ENCODE measurements around the gene NUPR2.

DNA sequence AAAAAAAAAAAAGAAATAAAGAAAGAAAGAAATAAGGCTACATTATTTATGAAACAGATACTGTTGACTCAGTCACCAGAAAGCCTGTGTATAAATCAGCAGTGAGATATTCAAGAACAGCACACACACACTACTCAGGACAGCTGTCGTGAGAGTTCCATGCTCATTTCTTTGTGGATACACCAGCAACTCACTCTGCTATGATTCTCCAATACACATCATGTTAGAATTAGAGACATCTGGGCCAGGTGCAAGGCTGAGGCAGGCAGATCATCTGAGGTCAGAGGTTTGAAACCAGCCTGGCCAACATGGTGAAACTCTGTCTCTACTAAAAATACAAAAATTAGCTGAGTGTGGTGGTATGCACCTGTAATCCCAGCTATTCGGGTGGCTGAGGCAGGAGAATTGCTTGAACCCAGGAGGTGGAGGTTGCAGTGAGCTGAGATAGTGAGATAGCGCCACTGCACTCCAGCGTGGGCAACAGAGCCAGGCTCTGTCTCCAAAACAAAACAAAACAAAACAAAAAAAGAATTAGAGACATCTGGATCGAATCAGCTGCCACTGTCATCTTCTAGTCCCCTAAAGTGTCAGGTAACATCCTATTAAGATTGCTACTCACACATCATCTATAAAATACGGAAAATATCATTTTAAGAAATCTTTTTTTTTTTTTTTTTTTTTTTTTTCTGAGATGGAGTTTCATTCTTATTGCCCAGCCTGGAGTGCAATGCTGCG, 11.2 kb upstream of the NUPR2 start:
- TF ChIP-seq, protein P1, sequence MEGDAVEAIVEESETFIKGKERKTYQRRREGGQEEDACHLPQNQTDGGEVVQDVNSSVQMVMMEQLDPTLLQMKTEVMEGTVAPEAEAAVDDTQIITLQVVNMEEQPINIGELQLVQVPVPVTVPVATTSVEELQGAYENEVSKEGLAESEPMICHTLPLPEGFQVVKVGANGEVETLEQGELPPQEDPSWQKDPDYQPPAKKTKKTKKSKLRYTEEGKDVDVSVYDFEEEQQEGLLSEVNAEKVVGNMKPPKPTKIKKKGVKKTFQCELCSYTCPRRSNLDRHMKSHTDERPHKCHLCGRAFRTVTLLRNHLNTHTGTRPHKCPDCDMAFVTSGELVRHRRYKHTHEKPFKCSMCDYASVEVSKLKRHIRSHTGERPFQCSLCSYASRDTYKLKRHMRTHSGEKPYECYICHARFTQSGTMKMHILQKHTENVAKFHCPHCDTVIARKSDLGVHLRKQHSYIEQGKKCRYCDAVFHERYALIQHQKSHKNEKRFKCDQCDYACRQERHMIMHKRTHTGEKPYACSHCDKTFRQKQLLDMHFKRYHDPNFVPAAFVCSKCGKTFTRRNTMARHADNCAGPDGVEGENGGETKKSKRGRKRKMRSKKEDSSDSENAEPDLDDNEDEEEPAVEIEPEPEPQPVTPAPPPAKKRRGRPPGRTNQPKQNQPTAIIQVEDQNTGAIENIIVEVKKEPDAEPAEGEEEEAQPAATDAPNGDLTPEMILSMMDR (conservative IDR thresholded peaks at IDR 0.05 in 1 of 2, IDR thresholded peaks at IDR 0.05 in 1 of 2; ENCODE audit: extremely low read depth in 1 of 2, insufficient read depth in 1 of 2, low read depth in 1 of 2, low read length in 2 of 2), result no peak
- TF ChIP-seq EZH2 (IDR thresholded peaks at IDR 0.05; ENCODE audit: borderline replicate concordance, low read length), result no peak

Data from mammary epithelial cell (primary cell).